Suprapubic skin (tissue), 4 donors: ENCODE data around the gene P2RY2. TPM values are rescaled to one million over a fixed set of nuclear protein-coding genes. Genes with fewer than 3 reads are reported as not detected.
A peak's percentile ranks its signal among the peaks of the same experiment; 100 is the strongest.
"Not testable (repeated sequence)": the region's sequence is repeated elsewhere in the genome, so short reads cannot be mapped to it uniquely, and the experiment has no call there.

Source experiments
- DNase-seq, 2 donors: peaks; one replicate each; pipeline ENCODE4 v3.0.0-alpha.2; 2019; ENCODE audit warnings: low spot score in 2 of 2
- H3K27ac ChIP-seq: fragments of 200-600 bp; sonication (generic); one replicate; pipeline ENCODE4 v1.5.1; 2019
- H3K27me3 ChIP-seq: fragments of 200-600 bp; sonication (generic); one replicate; pipeline ENCODE4 v1.5.1; 2019
- H3K36me3 ChIP-seq: fragments of 200-600 bp; sonication (generic); one replicate; pipeline ENCODE4 v1.5.1; 2019
- H3K4me1 ChIP-seq: fragments of 200-600 bp; sonication (generic); one replicate; pipeline ENCODE4 v1.5.1; 2019
- H3K4me3 ChIP-seq: fragments of 200-600 bp; sonication (generic); one replicate; pipeline ENCODE4 v1.5.1; 2019; ENCODE audit warnings: mild to moderate bottlenecking
- H3K9me3 ChIP-seq: fragments of 200-600 bp; sonication (generic); one replicate; pipeline ENCODE4 v1.5.1; 2019
- CTCF ChIP-seq, 2 donors: fragments of 200-600 bp in 1 of 2; fragments of 450-650 bp in 1 of 2; sonication (generic) in 1 of 2; IDR thresholded peaks; one replicate each; pipeline ENCODE4 v1.5.1; 2016 to 2019; ENCODE audit warnings: antibody characterized with exemption in 2 of 2, mild to moderate bottlenecking in 1 of 2, moderate library complexity in 1 of 2
- EP300 ChIP-seq: sonication (generic); formaldehyde crosslinking; IDR thresholded peaks from one replicate; pipeline ENCODE4 v1.6.1; 2017; ENCODE audit warnings: antibody characterized with exemption
- POLR2A ChIP-seq, 2 donors: fragments of 450-650 bp; IDR thresholded peaks; one replicate each; pipeline ENCODE4 v1.6.1; 2017; ENCODE audit warnings: antibody characterized with exemption in 2 of 2, mild to moderate bottlenecking in 2 of 2, moderate library complexity in 2 of 2
- POLR2AphosphoS5 ChIP-seq, 3 donors: sonication (generic); formaldehyde crosslinking; IDR thresholded peaks; one replicate each; pipeline ENCODE4 v1.6.1; 2017; ENCODE audit warnings: antibody characterized with exemption in 3 of 3
- WGBS: methylation state at CpG from one replicate; pipeline ENCODE4 v1.1.5; 2018; 5-methylcytosine and 5-hydroxymethylcytosine counted together
- total RNA-seq, 4 donors: library from RNA; depleted of rRNA; stranded (reverse); fragments of >200 nt; gene quantifications; one replicate each; pipeline ENCODE4 v1.1.0, GENCODE V29; 2016

Gene P2RY2
- total RNA-seq, 4 donors from 2014 or later: 5.5 to 15.9 (median 12.8) TPM

DNA sequence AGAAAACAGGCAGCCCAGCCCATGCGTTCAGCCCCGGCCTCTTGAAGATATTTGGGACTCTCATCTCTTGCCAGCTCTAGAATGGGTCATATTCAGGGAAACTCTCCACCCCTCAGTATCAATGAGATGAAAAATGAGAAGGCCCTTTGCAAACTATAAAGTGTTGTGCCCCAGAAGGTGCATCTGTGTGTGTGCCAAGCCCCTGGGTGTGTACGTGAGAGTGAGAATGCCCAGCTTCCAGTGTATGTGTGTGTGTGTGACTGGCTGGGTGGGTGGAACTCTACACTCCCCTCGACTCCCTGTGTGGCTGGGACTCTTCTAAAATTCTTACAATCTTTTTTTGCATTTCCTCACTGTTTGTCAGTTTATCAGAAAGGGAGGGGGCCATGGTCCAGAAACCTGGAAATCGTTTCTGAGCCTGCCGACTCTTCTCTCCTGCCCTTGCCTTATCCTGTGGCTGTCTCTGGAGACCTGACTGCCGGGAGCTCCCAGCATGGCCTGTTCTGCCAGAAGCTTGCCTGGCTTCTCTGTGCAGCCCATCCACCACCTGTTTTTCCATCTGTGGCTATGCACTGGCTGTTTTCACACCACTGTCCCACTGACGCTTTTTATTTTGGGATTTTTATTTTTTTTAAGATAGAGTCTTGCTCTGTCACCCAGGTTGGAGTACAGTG, 55.3 kb downstream of the P2RY2 start:
- Histone ChIP-seq H3K27me3 (no peaks in the 10 kb centered on the region), H3K4me3 (no peak overlapping the region), H3K9me3 (no peaks in the 10 kb centered on the region), H3K36me3 (no peaks in the 10 kb centered on the region), H3K4me1 (no peaks in the 10 kb centered on the region), H3K27ac (no peak overlapping the region)
- TF ChIP-seq POLR2A (IDR thresholded peaks at IDR 0.05) (no peak), POLR2AphosphoS5 (IDR thresholded peaks at IDR 0.05) (no peak)
- peak; percentile 7 to 40 for DNase-seq
- WGBS: 60% methylated on average over 8 of the region's 8 CpGs

DNA sequence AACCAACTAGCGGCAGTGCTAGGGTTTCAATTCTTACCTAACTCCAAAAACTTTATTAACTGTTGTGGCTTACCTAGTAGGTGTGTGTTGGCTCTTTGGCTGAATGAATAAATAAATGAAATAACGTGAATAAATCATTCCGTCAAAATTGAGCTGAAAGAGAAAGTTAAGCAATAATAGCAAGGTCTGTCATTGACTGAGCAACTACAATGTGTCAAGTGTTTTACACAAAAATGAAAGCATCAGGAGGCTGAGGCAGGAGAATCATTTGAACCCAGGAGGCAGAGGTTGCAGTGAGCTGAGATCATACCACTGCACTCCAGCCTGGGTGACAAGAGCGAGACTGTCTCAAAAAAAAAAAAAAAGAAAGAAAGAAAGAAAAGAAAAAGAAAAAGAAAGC, 56.1 kb downstream of the P2RY2 start:
- not testable (repeated sequence) for H3K9me3 ChIP-seq, H3K4me1 ChIP-seq, H3K36me3 ChIP-seq, H3K4me3 ChIP-seq, H3K27ac ChIP-seq, H3K27me3 ChIP-seq, DNase-seq
- WGBS: 86% methylated on average over 4 of the region's 4 CpGs

- no peaks in the 10 kb centered on the region for H3K27me3 ChIP-seq
- H3K36me3 ChIP-seq: no peaks in the 10 kb centered on the region
- H3K9me3 ChIP-seq: no peaks in the 10 kb centered on the region
- H3K4me3 ChIP-seq: no peak overlapping the region
- H3K27ac ChIP-seq: no peak overlapping the region
- H3K4me1 ChIP-seq: no peaks in the 10 kb centered on the region
- 81% methylated on average over 5 of the region's 11 CpGs for WGBS
- TF ChIP-seq POLR2AphosphoS5 (IDR thresholded peaks at IDR 0.05) (no peak), CTCF (IDR thresholded peaks at IDR 0.05) (no peak), EP300 (no peak), POLR2A (IDR thresholded peaks at IDR 0.05) (no peak)
- peak; percentile 50 to 76 for DNase-seq
These were observed 56.8 kb downstream of the P2RY2 start for GRCh38 chr11:73274722-73275380.

GRCh38 chr11:73275381-73275750, 57.3 kb downstream of the P2RY2 start:
- no peaks in the 10 kb centered on the region for H3K27me3 ChIP-seq
- no peaks in the 10 kb centered on the region for H3K9me3 ChIP-seq
- H3K27ac ChIP-seq: no peak overlapping the region
- peak; percentile 22 to 43 for DNase-seq
- H3K36me3 ChIP-seq: no peaks in the 10 kb centered on the region
- 85% methylated on average over 2 of the region's 4 CpGs for WGBS
- TF ChIP-seq POLR2AphosphoS5 (IDR thresholded peaks at IDR 0.05) (no peak), CTCF (IDR thresholded peaks at IDR 0.05) (no peak), POLR2A (IDR thresholded peaks at IDR 0.05) (no peak), EP300 (no peak)
- H3K4me1 ChIP-seq: no peaks in the 10 kb centered on the region
- H3K4me3 ChIP-seq: no peak overlapping the region

- Histone ChIP-seq H3K36me3 (no peaks in the 10 kb centered on the region), H3K27ac (no peak overlapping the region), H3K4me1 (no peaks in the 10 kb centered on the region), H3K9me3 (no peaks in the 10 kb centered on the region), H3K27me3 (no peaks in the 10 kb centered on the region), H3K4me3 (no peak overlapping the region)
- DNase-seq: no peak
- 87% methylated on average over 3 of the region's 3 CpGs for WGBS
- TF ChIP-seq EP300: no peak
- TF ChIP-seq POLR2A (IDR thresholded peaks at IDR 0.05): no peak
- no peak for TF ChIP-seq CTCF (IDR thresholded peaks at IDR 0.05)
- TF ChIP-seq POLR2AphosphoS5 (IDR thresholded peaks at IDR 0.05): no peak
These were observed 59.4 kb downstream of the P2RY2 start for GRCh38 chr11:73277467-73277866.

GRCh38 chr11:73280626-73281025, 62.5 kb downstream of the P2RY2 start:
- H3K27ac ChIP-seq: no peak overlapping the region
- 80% methylated on average over 5 of the region's 5 CpGs for WGBS
- DNase-seq: no peak
- TF ChIP-seq POLR2AphosphoS5 (IDR thresholded peaks at IDR 0.05) (no peak), EP300 (no peak), POLR2A (IDR thresholded peaks at IDR 0.05) (no peak), CTCF (IDR thresholded peaks at IDR 0.05) (no peak)
- H3K9me3 ChIP-seq: no peaks in the 10 kb centered on the region
- peaks cover 4% of the 10 kb centered on the region for H3K4me1 ChIP-seq
- no peak overlapping the region for H3K4me3 ChIP-seq
- no peaks in the 10 kb centered on the region for H3K27me3 ChIP-seq
- H3K36me3 ChIP-seq: no peaks in the 10 kb centered on the region
